ENCODE results near the gene ZBED5.
"Not testable (repeated sequence)": the region's sequence is repeated elsewhere in the genome, so short reads cannot be mapped to it uniquely, and the experiment has no call there.

Gene ZBED5

GRCh38 chr11:10857709-10858438 is at the start of gene ZBED5:
Gene ZBED5 (minus strand): TSS chr11:10858053. CDS start chr11:10854945, 3,108 bp downstream.
- DNase-seq = peak; percentile 77

GRCh38 chr11:10906521-10906920 is 48.7 kb upstream of the ZBED5 start:
- no peak for DNase-seq

GRCh38 chr11:10902301-10903063 is 44.6 kb upstream of the ZBED5 start:
- DNase-seq = no peak

- no peak for DNase-seq
Measured at GRCh38 chr11:10900681-10901415, 43.0 kb upstream of the ZBED5 start.

GRCh38 chr11:10899121-10899830 is 41.4 kb upstream of the ZBED5 start:
- no peak for DNase-seq

- DNase-seq = no peak
Measured at GRCh38 chr11:10898763-10899025, 40.8 kb upstream of the ZBED5 start.

GRCh38 chr11:10898003-10898762 is 40.3 kb upstream of the ZBED5 start:
- DNase-seq = no peak

GRCh38 chr11:10897150-10897549 is 39.3 kb upstream of the ZBED5 start:
- no peak for DNase-seq

GRCh38 chr11:10896493-10896892 is 38.6 kb upstream of the ZBED5 start:
- no peak for DNase-seq

GRCh38 chr11:10895285-10895684 is 37.4 kb upstream of the ZBED5 start:
- DNase-seq = no peak

GRCh38 chr11:10894666-10895065 is 36.8 kb upstream of the ZBED5 start:
- no peak for DNase-seq

- no peak for DNase-seq
Measured at GRCh38 chr11:10893714-10894151, 35.9 kb upstream of the ZBED5 start.

GRCh38 chr11:10892250-10892649 is 34.4 kb upstream of the ZBED5 start:
- no peak for DNase-seq

- DNase-seq = no peak
Measured at GRCh38 chr11:10891151-10891720, 33.4 kb upstream of the ZBED5 start.

- not testable (repeated sequence) for DNase-seq
Measured at GRCh38 chr11:10890083-10890482, 32.2 kb upstream of the ZBED5 start.

- no peak for DNase-seq
Measured at GRCh38 chr11:10887307-10887706, 29.5 kb upstream of the ZBED5 start.

GRCh38 chr11:10886652-10887250 is 28.9 kb upstream of the ZBED5 start:
- no peak for DNase-seq

- no peak for DNase-seq
Measured at GRCh38 chr11:10885703-10886363, 28.0 kb upstream of the ZBED5 start.

- not testable (repeated sequence) for DNase-seq
Measured at GRCh38 chr11:10884292-10884691, 26.4 kb upstream of the ZBED5 start.

- DNase-seq = no peak
Measured at GRCh38 chr11:10881892-10882291, 24.0 kb upstream of the ZBED5 start.

Measured in NCI-H1436 treated with DMSO at 0.1 percent for 48 hours (cell line).